OCI-LY7 (cell line): ENCODE measurements around the gene PLEKHG7.

Experiments used
- CTCF ChIP-seq: fragments of 200-600 bp; sonication (generic); conservative IDR thresholded peaks from 2 replicates; pipeline ENCODE4 v1.5.1; 2014; ENCODE audit warnings: mild to moderate bottlenecking, antibody characterized with exemption, low read length, moderate library complexity, mixed read lengths
- EZH2phosphoT487 ChIP-seq: fragments of 200-600 bp; sonication (generic); IDR thresholded peaks from 2 replicates; pipeline ENCODE4 v1.6.1; 2018; ENCODE audit warnings: low read depth, borderline replicate concordance, mild to moderate bottlenecking, mixed run types, antibody characterized with exemption, low read length, moderate library complexity, mixed read lengths

DNA sequence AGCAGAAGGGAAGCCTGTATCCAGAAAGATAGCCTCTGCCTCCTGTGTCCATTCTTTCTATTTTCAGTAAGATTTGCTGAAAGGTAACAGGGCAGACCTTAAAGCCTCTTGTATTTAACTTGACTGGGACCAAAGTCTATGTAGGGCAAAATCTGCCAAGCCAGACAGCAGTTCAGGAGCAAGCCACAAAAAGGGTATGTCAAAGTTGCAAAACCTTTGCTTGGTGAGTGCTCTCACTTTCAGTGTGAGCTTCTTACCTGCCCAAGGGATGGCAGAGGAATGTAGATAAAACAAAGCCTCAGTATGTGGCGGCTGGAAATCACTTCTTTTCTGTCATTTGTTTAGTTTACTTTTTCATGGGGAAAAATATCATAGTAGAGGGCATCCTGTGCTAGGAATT lies 63.1 kb downstream of the PLEKHG7 start:
- no peak for TF ChIP-seq CTCF
- no peak for TF ChIP-seq EZH2phosphoT487
